B cell (primary cell): ENCODE results near the gene RASL10B.

Source experiments
- CTCF ChIP-seq: fragments of 200-600 bp; IDR thresholded peaks from one replicate; pipeline ENCODE4 v1.8.0; 2022; ENCODE audit warnings: antibody characterized with exemption, mild to moderate bottlenecking
- EZH2 ChIP-seq: IDR thresholded peaks from 2 replicates; pipeline ENCODE4 v1.6.1; 2012; ENCODE audit warnings: borderline replicate concordance, low read depth, mild to moderate bottlenecking, moderate library complexity, low read length; ENCODE audit not compliant: insufficient read depth, poor library complexity, severe bottlenecking

GRCh38 chr17:35761601-35762000 lies 30.2 kb downstream of the RASL10B start:
- no peak for TF ChIP-seq CTCF
- no peak for TF ChIP-seq EZH2
